ENCODE data around the gene CMSS1.

Gene CMSS1

DNA sequence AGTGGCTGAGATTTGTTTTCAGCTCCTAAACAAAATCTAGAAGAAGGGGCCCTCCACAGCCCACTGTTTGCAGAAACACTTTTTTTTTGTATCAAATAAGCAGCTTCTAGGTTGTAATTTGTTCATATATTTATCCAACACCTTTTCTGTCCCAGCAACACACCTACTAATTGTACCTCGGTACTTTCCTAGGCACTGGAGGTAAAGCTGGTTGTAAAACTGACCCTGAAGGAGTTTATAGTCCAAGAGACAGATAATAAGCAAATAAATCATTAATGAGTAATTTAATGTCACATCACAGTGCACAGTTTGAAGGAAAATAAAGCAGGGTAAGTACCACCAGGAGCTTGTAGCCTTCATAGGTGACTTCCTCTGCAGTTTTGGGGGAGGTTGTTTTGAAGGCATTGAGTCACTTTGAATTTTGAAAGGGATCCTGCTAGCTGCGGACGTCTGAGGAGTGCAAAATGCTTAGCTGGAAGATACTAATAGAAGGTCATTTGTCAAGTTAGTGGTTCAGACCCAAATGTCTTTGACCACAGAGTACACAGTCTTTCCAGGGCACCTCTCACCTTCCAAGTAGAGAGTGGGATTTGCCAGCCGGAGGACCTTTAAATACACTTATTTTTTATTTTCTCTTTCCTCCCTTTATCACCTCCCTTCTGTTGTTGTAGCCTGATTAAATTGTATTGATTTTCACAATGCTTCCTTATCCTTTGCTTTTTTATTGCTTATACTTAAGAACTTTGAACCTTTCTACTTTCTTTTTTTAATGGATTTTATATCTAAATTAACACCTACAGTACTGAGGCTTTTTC lies 53.8 kb downstream of the CMSS1 start:
- no peak overlapping the region for H3K4me3 ChIP-seq (replicated peaks; ENCODE audit: insufficient read depth, low read length)
- no peaks in the 10 kb centered on the region for H3K27me3 ChIP-seq (ENCODE audit: insufficient read depth, poor library complexity, severe bottlenecking)
- no peak overlapping the region for H3K27ac ChIP-seq (replicated peaks)
- DNase-seq (ENCODE audit: low read depth in 1 of 2, low spot score in 1 of 2) = no peak
- TF ChIP-seq, protein P1, sequence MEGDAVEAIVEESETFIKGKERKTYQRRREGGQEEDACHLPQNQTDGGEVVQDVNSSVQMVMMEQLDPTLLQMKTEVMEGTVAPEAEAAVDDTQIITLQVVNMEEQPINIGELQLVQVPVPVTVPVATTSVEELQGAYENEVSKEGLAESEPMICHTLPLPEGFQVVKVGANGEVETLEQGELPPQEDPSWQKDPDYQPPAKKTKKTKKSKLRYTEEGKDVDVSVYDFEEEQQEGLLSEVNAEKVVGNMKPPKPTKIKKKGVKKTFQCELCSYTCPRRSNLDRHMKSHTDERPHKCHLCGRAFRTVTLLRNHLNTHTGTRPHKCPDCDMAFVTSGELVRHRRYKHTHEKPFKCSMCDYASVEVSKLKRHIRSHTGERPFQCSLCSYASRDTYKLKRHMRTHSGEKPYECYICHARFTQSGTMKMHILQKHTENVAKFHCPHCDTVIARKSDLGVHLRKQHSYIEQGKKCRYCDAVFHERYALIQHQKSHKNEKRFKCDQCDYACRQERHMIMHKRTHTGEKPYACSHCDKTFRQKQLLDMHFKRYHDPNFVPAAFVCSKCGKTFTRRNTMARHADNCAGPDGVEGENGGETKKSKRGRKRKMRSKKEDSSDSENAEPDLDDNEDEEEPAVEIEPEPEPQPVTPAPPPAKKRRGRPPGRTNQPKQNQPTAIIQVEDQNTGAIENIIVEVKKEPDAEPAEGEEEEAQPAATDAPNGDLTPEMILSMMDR (IDR thresholded peaks at IDR 0.05; ENCODE audit: insufficient read depth, low read length) = no peak
- no peak for TF ChIP-seq POLR2AphosphoS5 (IDR thresholded peaks at IDR 0.05; ENCODE audit: low read depth)
- TF ChIP-seq, protein P2, sequence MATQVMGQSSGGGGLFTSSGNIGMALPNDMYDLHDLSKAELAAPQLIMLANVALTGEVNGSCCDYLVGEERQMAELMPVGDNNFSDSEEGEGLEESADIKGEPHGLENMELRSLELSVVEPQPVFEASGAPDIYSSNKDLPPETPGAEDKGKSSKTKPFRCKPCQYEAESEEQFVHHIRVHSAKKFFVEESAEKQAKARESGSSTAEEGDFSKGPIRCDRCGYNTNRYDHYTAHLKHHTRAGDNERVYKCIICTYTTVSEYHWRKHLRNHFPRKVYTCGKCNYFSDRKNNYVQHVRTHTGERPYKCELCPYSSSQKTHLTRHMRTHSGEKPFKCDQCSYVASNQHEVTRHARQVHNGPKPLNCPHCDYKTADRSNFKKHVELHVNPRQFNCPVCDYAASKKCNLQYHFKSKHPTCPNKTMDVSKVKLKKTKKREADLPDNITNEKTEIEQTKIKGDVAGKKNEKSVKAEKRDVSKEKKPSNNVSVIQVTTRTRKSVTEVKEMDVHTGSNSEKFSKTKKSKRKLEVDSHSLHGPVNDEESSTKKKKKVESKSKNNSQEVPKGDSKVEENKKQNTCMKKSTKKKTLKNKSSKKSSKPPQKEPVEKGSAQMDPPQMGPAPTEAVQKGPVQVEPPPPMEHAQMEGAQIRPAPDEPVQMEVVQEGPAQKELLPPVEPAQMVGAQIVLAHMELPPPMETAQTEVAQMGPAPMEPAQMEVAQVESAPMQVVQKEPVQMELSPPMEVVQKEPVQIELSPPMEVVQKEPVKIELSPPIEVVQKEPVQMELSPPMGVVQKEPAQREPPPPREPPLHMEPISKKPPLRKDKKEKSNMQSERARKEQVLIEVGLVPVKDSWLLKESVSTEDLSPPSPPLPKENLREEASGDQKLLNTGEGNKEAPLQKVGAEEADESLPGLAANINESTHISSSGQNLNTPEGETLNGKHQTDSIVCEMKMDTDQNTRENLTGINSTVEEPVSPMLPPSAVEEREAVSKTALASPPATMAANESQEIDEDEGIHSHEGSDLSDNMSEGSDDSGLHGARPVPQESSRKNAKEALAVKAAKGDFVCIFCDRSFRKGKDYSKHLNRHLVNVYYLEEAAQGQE (IDR thresholded peaks at IDR 0.05; ENCODE audit: insufficient replicate concordance, low read depth) = no peak
- TF ChIP-seq GABPA (IDR thresholded peaks at IDR 0.05; ENCODE audit: low read depth) = no peak
- TF ChIP-seq SPI1 (IDR thresholded peaks at IDR 0.05; ENCODE audit: borderline replicate concordance, low read depth) = no peak

- DNase-seq (ENCODE audit: low read depth in 1 of 2, low spot score in 1 of 2) = no peak
- no peak overlapping the region for H3K4me3 ChIP-seq (replicated peaks; ENCODE audit: insufficient read depth, low read length)
- TF ChIP-seq, protein P1 (IDR thresholded peaks at IDR 0.05; ENCODE audit: insufficient read depth, low read length) = no peak
- TF ChIP-seq SPI1 (IDR thresholded peaks at IDR 0.05; ENCODE audit: borderline replicate concordance, low read depth) (no peak), POLR2AphosphoS5 (IDR thresholded peaks at IDR 0.05; ENCODE audit: low read depth) (no peak), GABPA (IDR thresholded peaks at IDR 0.05; ENCODE audit: low read depth) (no peak)
- TF ChIP-seq, protein P2 (IDR thresholded peaks at IDR 0.05; ENCODE audit: insufficient replicate concordance, low read depth) = no peak
- H3K27me3 ChIP-seq (ENCODE audit: insufficient read depth, poor library complexity, severe bottlenecking) = no peaks in the 10 kb centered on the region
- no peak overlapping the region for H3K27ac ChIP-seq (replicated peaks)
Measured at GRCh38 chr3:99872923-99873254, 55.2 kb downstream of the CMSS1 start.

- DNase-seq (ENCODE audit: low read depth in 1 of 2, low spot score in 1 of 2) = no peak
- H3K4me3 ChIP-seq (replicated peaks; ENCODE audit: insufficient read depth, low read length) = no peak overlapping the region
- H3K27ac ChIP-seq (replicated peaks) = no peak overlapping the region
- TF ChIP-seq, protein P2 (IDR thresholded peaks at IDR 0.05; ENCODE audit: insufficient replicate concordance, low read depth) = no peak
- TF ChIP-seq GABPA (IDR thresholded peaks at IDR 0.05; ENCODE audit: low read depth) (no peak), SPI1 (IDR thresholded peaks at IDR 0.05; ENCODE audit: borderline replicate concordance, low read depth) (no peak), POLR2AphosphoS5 (IDR thresholded peaks at IDR 0.05; ENCODE audit: low read depth) (no peak)
- TF ChIP-seq, protein P1 (IDR thresholded peaks at IDR 0.05; ENCODE audit: insufficient read depth, low read length) = no peak
- H3K27me3 ChIP-seq (ENCODE audit: insufficient read depth, poor library complexity, severe bottlenecking) = no peaks in the 10 kb centered on the region
Measured at GRCh38 chr3:99873269-99874102, 55.8 kb downstream of the CMSS1 start.
